Hematopoietic multipotent progenitor cell treated with erythropoietin and hydrocortisone succinate and interleukin-3 and kit ligand, for 4 days (in vitro differentiated cells): Measurements from ENCODE around the gene PARP6.
A peak's percentile ranks its signal among the peaks of the same experiment; 100 is the strongest.

ENCODE experiments used
- DNase-seq: peaks from one replicate; pipeline ENCODE4 v3.0.0-alpha.2; 2015

Gene PARP6

GRCh38 chr15:72230197-72231065 lies 41.9 kb downstream of the PARP6 start:
- peak; percentile 88 for DNase-seq

GRCh38 chr15:72229947-72230196 lies 42.5 kb downstream of the PARP6 start:
- DNase-seq: no peak

- DNase-seq: peak; percentile 40
These were observed 43.0 kb downstream of the PARP6 start for GRCh38 chr15:72229076-72229946.

- peak; percentile 74 for DNase-seq
These were observed 44.6 kb downstream of the PARP6 start for GRCh38 chr15:72227720-72228119.

GRCh38 chr15:72227192-72227586 lies 45.2 kb downstream of the PARP6 start:
- no peak for DNase-seq

GRCh38 chr15:72223278-72223677 lies 49.1 kb downstream of the PARP6 start:
- no peak for DNase-seq

- DNase-seq: no peak
These were observed 50.0 kb downstream of the PARP6 start for GRCh38 chr15:72222393-72222792.

- DNase-seq: no peak
These were observed 51.7 kb downstream of the PARP6 start for GRCh38 chr15:72220687-72221086.

- DNase-seq: no peak
These were observed 55.1 kb downstream of the PARP6 start for GRCh38 chr15:72217216-72217615.

- DNase-seq: no peak
These were observed 56.3 kb downstream of the PARP6 start for GRCh38 chr15:72216079-72216478.

GRCh38 chr15:72207558-72208085 lies 64.7 kb downstream of the PARP6 start:
- DNase-seq: peak; percentile 37

GRCh38 chr15:72206677-72207000 lies 65.7 kb downstream of the PARP6 start:
- no peak for DNase-seq

- DNase-seq: no peak
These were observed 66.3 kb downstream of the PARP6 start for GRCh38 chr15:72205896-72206676.

GRCh38 chr15:72205273-72205672 lies 67.1 kb downstream of the PARP6 start:
- no peak for DNase-seq

GRCh38 chr15:72203507-72203837 lies 68.9 kb downstream of the PARP6 start:
- no peak for DNase-seq

- DNase-seq: no peak
These were observed 69.4 kb downstream of the PARP6 start for GRCh38 chr15:72202801-72203506.

GRCh38 chr15:72202302-72202701 lies 70.1 kb downstream of the PARP6 start:
- DNase-seq: no peak

- no peak for DNase-seq
These were observed 70.9 kb downstream of the PARP6 start for GRCh38 chr15:72201391-72201921.

- DNase-seq: no peak
These were observed 71.7 kb downstream of the PARP6 start for GRCh38 chr15:72200395-72201237.

- peak; percentile 91 for DNase-seq
These were observed 72.6 kb downstream of the PARP6 start for GRCh38 chr15:72199721-72200212.

- DNase-seq: no peak
These were observed 73.2 kb downstream of the PARP6 start for GRCh38 chr15:72199205-72199515.
